ENCODE measurements around the gene ANKRD6. TPM values are rescaled to one million over a fixed set of nuclear protein-coding genes. Genes with fewer than 3 reads are reported as not detected.

Gene ANKRD6
- total RNA-seq, 1 experiment from 2014 or later: 25.4 TPM

DNA sequence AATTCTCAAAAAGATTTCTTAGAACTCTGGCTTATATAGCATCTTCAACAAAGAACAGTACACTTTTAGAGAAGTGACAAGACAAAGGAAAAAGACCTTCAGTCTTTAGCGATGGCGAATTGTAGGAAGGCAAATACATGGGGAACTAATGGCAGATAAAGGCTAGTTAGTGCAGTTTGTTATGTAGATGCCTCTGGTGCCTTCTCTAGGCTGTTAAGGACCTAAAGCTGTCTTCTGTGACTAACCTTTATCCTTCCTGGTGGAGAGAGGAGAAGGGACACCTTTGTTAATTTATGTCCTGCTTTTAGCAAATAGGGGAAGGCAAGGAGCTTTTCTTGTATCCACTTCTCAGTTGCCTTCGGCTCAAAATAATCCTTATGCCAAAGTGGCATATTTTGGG, 7.2 kb downstream of the ANKRD6 start:
- Histone ChIP-seq H3K27me3 (replicated peaks; ENCODE audit: insufficient read depth, low read depth, low read length, poor library complexity) (no peaks in the 10 kb centered on the region), H3K36me3 (ENCODE audit: insufficient read depth, low read length, poor library complexity, severe bottlenecking) (no peaks in the 10 kb centered on the region), H3K4me1 (ENCODE audit: insufficient read depth, low read length, poor library complexity, severe bottlenecking) (peaks cover 39% of the 10 kb centered on the region), H3K9me3 (ENCODE audit: low read depth, low read length, poor library complexity, severe bottlenecking) (no peaks in the 10 kb centered on the region), H3K27ac (ENCODE audit: low read depth, low read length, poor library complexity, severe bottlenecking) (no peak overlapping the region), H3K4me3 (ENCODE audit: low read depth, low read length, poor library complexity, severe bottlenecking) (no peak overlapping the region)
- POLR2A ChIA-PET (ENCODE audit: low non-redundant PET): no interaction called here
- intact Hi-C loops (cut with micrococcal nuclease; ENCODE audit: unreplicated experiment): no loop called here
- TF ChIP-seq, protein P1, sequence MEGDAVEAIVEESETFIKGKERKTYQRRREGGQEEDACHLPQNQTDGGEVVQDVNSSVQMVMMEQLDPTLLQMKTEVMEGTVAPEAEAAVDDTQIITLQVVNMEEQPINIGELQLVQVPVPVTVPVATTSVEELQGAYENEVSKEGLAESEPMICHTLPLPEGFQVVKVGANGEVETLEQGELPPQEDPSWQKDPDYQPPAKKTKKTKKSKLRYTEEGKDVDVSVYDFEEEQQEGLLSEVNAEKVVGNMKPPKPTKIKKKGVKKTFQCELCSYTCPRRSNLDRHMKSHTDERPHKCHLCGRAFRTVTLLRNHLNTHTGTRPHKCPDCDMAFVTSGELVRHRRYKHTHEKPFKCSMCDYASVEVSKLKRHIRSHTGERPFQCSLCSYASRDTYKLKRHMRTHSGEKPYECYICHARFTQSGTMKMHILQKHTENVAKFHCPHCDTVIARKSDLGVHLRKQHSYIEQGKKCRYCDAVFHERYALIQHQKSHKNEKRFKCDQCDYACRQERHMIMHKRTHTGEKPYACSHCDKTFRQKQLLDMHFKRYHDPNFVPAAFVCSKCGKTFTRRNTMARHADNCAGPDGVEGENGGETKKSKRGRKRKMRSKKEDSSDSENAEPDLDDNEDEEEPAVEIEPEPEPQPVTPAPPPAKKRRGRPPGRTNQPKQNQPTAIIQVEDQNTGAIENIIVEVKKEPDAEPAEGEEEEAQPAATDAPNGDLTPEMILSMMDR (conservative IDR thresholded peaks at IDR 0.05; ENCODE audit: low read depth, low read length): no peak
- no peak for TF ChIP-seq EZH2 (IDR thresholded peaks at IDR 0.05; ENCODE audit: borderline replicate concordance, low read depth, low read length, poor library complexity, severe bottlenecking)
- no peak for DNase-seq (ENCODE audit: low spot score)
- CTCF ChIA-PET: no interaction called here
- no TSS peak for BruUV-seq (replicated peaks)

DNA sequence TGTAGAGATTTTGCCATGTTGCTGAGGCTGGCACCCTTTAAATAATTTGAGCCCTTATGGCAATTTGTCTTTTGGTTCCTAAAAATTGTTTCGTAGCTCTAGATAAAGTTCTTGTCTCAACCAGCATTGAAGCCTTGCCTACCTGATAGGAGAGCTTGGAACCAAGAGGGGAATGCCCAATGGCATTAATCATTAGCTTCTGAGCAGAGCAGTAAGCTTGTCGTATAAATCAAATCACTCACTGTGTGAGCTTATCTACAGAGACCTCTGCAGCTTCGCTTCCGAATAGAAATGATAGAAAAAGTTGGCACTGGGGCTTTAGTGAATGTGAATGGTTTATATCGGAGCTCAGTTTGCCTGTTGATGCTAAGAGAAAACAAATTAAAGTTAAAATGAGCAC, 10.7 kb downstream of the ANKRD6 start:
- no TSS peak for BruUV-seq (replicated peaks)
- CTCF ChIA-PET: interaction anchor here (0.5 kb wide), 1 partner anchor 1070 kb away, joined by 7 read pairs; no protein-coding TSS in a partner anchor

DNA sequence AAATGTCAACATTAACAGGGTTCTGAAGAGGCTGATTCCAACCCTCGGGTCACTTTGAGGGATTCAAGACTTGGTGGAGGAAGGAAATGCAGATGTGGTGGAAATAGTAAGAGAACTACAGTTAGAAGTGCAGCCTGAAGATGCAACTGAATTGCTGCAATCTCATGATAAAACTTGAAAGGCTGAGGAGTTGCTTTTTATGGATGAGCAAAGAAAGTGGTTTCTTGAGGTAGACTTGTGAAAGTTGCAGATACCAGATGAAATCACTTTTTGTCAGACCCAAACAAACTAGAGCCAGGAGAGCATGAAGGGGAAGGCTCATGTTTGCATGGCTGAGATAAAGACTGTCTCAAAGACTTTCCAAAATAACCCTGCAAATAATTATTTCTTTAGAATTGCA, 16.2 kb downstream of the ANKRD6 start:
- no peak for DNase-seq (ENCODE audit: low spot score)
- TF ChIP-seq, protein P1 (conservative IDR thresholded peaks at IDR 0.05; ENCODE audit: low read depth, low read length): no peak
- no peak for TF ChIP-seq EZH2 (IDR thresholded peaks at IDR 0.05; ENCODE audit: borderline replicate concordance, low read depth, low read length, poor library complexity, severe bottlenecking)
- H3K27me3 ChIP-seq (replicated peaks; ENCODE audit: insufficient read depth, low read depth, low read length, poor library complexity): no peaks in the 10 kb centered on the region
- no peaks in the 10 kb centered on the region for H3K4me1 ChIP-seq (ENCODE audit: insufficient read depth, low read length, poor library complexity, severe bottlenecking)
- H3K4me3 ChIP-seq (ENCODE audit: low read depth, low read length, poor library complexity, severe bottlenecking): no peak overlapping the region
- ChIA-PET POLR2A (ENCODE audit: low non-redundant PET) (no interaction called here), CTCF (no interaction called here)
- intact Hi-C loops (cut with micrococcal nuclease; ENCODE audit: unreplicated experiment): no loop called here
- H3K9me3 ChIP-seq (ENCODE audit: low read depth, low read length, poor library complexity, severe bottlenecking): no peaks in the 10 kb centered on the region
- H3K36me3 ChIP-seq (ENCODE audit: insufficient read depth, low read length, poor library complexity, severe bottlenecking): no peaks in the 10 kb centered on the region
- H3K27ac ChIP-seq (ENCODE audit: low read depth, low read length, poor library complexity, severe bottlenecking): no peak overlapping the region
- no TSS peak for BruUV-seq (replicated peaks)

More for the DNA sequence above, 10.7 kb downstream of the ANKRD6 start:
- intact Hi-C loops (cut with micrococcal nuclease; ENCODE audit: unreplicated experiment): no loop called here
- Histone ChIP-seq H3K27me3 (replicated peaks; ENCODE audit: insufficient read depth, low read depth, low read length, poor library complexity) (no peaks in the 10 kb centered on the region), H3K36me3 (ENCODE audit: insufficient read depth, low read length, poor library complexity, severe bottlenecking) (no peaks in the 10 kb centered on the region), H3K4me1 (ENCODE audit: insufficient read depth, low read length, poor library complexity, severe bottlenecking) (peaks cover 7% of the 10 kb centered on the region), H3K27ac (ENCODE audit: low read depth, low read length, poor library complexity, severe bottlenecking) (no peak overlapping the region), H3K4me3 (ENCODE audit: low read depth, low read length, poor library complexity, severe bottlenecking) (no peak overlapping the region), H3K9me3 (ENCODE audit: low read depth, low read length, poor library complexity, severe bottlenecking) (no peaks in the 10 kb centered on the region)
- no peak for DNase-seq (ENCODE audit: low spot score)
- POLR2A ChIA-PET (ENCODE audit: low non-redundant PET): no interaction called here
- TF ChIP-seq EZH2 (IDR thresholded peaks at IDR 0.05; ENCODE audit: borderline replicate concordance, low read depth, low read length, poor library complexity, severe bottlenecking): no peak
- TF ChIP-seq, protein P1 (conservative IDR thresholded peaks at IDR 0.05; ENCODE audit: low read depth, low read length): no peak

Data from A673 (cell line).